Measurements from ENCODE around the gene ARMC9.
"Not testable (repeated sequence)": the region's sequence is repeated elsewhere in the genome, so short reads cannot be mapped to it uniquely, and the experiment has no call there.

ARMC9 gene

DNA sequence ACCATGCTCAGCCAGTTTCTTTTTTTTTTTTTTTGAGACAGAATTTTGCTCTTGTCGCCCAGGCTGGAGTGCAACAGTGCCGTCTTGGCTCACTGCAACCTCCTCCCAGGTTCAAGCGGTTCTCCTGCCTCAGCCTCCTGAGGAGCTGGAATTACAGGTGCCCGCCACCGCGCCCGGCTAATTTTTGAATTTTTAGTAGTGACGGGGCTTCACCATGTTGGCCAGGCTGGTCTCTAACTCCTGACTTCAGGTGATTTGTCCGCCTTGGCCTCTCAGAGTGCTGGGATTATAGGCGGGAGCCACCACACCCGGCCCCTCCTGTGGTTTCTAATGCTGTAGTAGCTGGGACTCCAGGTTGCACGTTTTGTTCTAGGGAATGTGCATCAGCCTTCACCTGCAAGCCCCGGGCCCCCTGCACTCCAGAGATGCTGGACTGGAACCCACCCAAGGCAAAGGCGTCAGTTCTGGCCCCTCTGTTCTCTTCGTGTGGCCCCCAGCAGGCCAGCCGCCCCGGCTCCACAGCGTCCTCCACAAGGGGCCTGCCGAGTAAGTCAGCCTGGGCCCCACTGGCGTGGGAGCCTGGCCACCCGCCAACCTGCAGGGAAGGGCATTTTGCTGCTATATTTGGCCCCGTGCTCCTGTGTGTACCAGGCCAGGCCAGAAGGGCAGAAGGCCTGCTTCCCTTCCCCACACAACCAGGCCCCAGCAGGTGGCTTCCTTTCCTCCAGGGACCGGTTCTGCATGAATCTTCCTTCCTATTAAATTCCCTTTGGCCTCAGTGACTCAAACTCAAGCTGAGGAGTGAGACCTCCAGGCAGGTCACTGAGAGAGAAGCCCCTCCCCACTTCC, 171.4 kb downstream of the ARMC9 start:
- DNase-seq: no peak

DNA sequence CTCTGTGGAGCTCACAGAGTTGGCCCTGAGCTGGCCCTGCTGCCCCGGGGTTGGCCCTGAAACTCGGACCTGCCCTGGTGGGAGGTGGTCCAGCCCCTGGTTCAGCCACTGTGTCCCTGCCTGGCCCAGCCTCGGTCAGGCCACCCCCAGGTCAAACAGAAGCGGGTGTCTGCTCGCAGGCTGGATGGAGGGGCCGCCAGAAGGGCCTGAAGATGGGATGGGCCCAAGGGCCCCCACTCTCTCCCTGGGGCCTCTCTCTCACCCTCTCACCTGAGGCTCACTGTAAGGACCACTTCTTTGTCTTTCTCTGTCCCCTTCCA, 172.0 kb downstream of the ARMC9 start:
- no peak for DNase-seq

DNA sequence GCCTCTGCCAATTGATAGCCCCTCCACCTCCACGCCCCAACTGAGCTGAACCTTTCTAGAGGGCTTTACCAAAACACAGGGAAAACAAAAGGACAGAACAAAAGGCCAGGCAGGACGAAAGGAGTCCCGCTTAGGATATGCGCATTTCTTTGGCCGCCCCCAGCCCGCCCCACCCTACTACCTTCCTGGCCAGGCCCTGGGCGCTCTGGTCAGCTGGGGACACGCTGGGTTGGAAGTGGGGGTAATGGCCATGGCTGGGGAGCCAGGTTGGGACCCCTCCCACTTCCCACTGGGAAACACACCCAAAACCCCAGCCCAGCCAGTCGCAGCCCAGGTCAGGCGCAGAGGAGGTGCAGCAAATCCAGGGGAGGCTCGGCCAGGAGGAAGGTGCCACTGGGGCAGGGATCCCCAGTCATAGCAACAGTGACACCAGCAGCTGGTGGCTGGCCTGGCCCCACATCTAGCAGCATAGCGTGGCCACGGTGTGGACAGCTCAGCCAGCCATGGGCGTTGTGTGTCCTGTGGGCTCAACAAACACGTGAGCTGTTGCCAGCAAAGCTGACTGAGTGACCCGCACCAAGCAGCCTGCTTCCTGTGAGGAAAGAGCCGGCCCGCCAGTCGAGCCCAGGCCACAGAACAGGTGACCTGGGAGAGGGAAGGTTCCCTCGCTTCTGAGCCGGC, 172.5 kb downstream of the ARMC9 start:
- DNase-seq: no peak

DNA sequence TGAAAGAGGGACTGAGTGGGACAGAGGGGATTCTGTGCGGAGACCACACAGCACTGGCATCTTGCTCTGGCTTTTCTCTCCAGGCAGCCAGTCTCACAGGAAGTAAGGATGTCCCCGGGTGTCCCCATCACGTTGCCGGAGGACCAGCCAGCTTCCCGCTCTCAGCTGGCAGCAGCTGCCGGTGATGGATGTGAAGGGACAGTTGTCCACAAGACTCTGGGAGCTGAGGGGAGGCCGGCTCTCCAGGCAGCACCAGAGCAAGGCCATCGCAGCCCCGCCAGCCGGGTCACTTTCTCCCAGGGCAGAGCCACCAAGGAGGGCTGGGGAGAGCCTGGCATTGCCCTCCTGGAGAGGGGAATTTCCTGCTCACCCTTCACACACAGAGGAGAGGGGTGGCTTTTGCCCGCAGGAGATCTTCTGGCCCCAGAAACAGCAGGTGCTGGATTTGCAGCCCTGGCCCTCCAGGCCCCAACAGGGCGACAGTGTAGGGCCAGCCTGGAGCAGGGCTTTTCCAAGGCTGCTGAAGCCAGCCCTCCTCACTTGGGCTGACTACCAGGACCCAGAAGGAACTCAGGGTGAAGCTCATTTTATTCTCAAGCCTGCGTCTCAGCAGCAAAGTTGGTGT, 173.1 kb downstream of the ARMC9 start:
- no peak for DNase-seq

DNA sequence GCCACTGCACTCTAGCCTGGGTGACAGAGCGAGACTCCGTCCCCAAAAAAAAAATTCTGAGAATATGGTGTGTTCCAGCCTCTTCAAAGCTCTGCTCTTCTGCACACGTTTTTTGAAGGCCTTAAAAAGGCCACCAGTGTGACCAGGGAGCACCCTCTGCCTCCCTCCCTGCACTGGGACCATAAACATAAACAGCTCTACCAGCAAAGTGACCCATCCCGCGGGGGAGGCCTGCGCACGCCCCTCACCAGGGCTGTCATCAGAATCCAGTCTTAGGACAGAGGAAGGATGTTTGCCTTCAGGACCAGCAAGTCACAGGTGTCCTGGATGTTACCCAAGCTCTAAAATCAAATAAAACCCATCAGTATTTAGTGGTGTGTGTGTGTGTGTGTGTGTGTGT, 173.9 kb downstream of the ARMC9 start:
- DNase-seq: no peak

DNA sequence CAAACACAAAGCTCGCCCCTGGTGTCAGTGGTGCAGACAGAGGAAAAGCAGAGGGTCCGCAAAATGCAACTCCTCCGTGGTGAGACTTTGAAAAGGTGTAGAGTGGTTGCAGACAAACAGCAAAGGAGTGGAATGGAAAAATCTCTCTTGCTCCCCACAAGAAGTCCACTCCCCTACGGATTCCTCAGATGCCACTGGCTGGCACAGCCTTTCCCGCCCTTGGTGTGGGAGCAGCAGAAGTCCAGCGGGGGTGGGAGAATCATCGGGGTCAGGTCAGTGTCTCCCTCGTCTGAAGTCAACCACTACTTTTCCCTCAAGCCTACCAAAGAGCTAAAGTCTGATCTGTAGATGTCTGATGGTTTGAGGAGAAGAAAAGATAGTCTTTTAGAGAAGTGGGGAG, 174.8 kb downstream of the ARMC9 start:
- no peak for DNase-seq

DNA sequence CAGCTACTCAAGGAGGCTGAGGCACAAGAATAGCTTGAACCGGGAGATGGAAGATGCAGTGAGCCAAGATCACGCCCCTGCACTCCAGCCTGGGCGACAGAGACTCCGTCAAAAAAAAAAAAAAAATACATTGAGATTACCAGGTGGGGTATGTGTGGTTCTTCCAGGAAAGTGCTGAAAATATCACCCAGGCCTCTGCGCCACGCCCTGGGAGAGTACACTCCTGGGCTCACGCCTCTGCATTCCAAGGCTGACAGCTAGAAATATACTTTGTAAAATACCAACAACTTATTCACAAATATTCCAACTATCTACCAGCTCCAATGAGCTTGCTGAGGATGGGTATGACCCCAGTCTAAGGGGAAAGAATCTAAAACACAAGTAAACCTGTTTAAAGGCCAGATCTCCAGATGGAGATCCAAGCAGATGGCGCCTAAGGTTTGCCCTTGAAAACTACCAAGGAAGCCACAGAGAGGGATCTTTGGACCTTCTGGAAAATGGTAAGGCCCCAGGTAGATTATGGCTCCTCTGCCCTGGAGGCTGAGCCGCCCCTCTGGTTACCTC, 175.4 kb downstream of the ARMC9 start:
- no peak for DNase-seq

DNA sequence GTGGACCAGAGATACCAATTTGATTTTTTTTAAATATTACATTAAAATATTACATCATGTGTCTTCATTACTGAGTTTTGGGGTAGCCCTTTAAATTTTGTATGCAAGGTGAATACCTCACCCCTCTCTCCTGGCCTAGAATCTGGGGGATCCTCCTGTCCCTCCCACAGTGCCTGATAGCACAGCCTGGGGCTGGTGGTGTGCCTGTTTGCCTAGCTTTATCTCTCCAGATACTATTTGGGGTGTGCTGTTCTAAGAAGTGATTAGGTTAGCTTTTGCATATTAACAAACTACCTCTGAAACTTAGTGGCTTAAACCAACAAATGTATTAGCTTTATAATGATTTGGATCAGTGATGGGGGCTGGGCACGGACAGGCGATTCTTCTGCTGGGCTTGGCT, 176.3 kb downstream of the ARMC9 start:
- no peak for DNase-seq

DNA sequence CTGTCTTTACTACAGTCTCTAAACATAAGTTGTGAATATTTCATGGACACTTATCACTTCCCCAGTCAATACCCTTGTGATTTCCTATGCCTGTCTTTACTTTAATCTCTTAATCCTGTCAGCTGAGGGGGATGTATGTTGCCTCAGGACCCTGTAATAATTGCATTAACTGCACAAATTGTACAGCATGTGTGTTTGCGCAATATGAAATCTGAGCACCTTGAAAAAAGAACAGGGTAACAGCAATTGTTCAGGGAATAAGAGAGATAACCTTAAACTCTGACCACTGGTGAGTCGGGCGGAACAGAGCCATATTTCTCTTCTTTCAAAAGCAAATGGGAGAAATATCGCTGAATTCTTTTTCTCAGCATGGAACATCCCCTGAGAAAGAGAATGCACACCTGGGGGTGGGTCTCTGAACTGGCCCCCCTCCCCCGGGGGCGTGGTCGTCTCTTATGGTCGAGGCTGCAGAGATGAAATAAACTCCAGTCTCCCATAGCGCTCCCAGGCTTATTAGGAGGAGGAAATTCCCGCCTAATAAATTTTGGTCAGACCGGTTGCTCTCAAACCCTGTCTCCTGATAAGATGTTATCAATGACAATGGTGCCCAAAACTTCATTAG, 177.7 kb downstream of the ARMC9 start:
- DNase-seq: not testable (repeated sequence)

DNA sequence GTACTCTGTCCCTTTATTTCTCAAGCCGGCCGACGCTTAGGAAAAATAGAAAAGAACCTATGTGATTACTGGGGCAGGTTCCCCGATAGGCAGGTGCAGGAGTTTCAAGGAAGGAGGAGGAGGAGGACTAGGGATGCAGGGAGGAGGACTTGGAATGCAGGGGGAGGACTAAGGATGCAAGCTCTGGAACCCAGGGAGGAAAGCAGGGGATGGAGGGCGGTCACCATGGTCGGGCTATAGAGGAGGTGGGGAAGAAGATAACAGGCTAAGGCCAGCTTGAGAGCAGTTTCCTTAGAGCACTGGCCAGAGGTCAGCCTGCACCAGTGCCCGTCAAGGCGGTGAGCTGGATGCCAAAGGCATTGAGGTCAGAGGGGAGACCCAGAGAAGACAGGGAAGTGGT, 178.4 kb downstream of the ARMC9 start:
- DNase-seq: no peak

DNA sequence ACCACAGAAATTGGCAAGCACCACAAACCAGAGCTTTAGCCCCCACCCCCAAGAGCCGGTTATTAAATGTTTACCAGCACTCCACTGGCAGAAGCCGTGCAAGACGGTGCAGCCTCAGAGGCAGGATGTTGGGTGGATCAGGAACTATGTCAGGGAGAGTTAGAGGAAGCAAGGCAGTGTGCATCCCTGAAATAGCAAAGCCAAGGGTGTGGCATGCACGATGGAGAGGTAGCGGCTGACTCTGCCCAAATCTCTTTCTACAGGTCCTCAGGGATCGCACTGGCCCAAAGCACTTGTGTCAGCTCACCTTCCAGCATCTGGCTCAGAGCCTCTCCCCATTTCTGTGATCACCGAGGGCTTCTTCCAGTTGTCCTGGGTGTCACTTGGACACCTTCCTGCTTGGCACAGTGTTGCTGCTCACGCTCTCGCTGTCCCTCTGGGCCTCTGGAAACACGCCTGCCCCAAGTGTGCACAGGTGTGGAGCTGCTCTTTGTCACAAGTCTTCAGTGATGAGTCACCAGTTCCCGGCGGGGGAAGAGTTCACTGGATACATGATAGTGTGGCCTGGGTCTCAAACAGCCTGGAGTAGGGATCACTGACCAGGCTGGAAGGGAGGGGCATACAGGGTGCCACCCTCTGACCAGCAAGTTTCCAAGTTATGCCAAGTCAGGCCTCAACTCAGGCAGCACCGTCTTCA, 179.7 kb downstream of the ARMC9 start:
- DNase-seq: no peak

DNA sequence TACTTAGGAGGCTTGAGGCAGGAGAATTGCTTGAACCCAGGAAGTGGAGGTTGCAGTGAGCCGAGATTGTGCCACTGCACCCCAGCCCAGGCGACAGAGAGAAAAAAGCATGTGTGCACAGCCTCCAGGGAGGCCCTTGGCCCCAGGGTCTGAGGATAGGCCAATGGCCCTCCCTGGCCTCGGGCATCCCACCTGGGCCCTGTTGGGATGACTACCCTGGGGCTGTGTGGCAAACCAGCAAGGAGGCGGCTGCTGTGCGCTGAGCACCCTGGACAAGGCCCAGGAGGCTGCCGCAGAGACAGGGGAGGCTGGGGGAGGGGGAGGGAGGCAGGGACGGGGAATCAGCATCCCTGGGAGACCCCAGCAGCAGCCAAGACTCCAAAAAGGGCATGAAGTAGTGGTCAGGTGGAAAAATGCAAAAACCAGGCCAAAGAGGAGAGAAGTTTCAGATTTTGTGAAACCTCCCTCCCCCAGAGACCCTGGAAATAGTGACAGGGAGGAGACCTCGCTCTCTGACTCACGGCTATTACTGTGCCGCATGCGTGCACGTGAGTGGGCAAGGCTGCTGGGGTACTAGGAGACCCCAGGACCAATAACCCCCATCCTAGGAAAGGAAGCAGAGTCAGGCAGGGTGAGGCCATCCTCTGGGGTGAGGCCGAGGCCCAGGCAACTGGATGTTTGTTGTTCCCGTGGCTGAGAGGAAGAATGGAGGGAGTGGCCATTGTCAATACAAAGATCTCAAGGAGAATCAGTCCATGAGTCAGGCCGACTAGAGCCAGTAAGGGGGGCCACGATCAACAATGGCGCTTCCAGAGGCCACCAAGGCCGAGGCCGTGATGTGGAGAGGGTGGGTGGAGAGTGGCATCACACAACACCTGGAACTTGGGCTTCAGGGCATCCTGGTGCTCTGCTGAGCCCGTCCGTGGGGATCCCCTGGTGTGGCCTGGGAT, 181.1 kb downstream of the ARMC9 start:
- no peak for DNase-seq

DNA sequence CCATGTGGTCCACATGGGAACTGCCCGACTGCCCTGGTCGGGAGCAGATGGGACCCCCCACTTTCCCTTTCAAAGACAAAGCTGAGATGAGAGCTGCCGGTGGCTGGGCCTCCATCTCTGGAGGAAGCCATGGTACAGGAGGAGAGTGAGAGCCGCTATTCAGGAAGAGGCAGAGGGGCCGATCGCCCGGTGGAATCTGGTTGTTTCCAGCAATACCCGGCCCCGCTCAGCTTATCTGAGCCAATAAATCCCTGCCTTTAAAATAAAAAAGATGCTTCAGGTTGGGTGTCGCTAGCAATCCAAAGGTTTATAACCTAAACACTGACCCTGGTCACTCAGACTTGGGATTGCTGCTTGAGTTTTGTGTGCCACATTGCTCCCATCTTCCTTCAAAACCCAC, 181.9 kb downstream of the ARMC9 start:
- DNase-seq: no peak

DNA sequence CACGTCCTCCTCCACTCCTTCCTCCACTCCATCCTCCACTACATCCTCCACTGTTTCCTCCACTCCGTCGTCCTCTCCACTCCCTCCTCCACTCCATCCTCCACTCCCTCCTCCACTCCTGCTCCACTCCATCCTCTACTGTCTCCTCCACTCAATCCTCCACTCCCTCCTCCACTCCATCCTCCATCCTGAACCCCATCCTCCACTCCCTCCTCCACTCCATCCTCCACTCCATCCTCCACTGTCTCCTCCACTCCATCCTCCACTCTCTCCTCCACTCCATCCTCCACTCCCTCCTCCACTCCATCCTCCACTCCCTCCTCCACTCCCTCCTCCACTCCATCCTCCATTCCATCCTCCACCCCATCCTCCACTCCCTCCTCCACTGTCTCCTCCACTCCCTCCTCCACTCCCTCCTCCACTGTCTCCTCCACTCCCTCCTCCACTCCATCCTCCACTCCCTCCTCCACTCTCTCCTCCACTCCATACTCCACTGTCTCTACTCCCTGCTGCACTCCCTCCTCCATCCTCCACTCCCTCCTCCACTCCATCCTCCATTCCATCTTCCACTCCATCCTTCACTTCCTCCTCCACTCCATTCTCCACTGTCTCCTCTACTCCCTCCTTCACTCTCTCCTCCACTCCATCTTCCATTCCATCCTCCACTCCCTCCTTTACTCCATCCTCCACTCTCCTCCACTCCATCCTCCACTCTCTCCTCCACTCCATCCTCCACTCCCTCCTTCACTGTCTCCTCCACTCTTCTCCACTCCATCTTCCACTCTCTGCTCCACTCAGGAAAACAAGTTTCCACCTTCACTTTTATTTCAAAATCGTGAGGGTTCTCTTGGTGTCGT, 182.8 kb downstream of the ARMC9 start:
- DNase-seq: no peak

DNA sequence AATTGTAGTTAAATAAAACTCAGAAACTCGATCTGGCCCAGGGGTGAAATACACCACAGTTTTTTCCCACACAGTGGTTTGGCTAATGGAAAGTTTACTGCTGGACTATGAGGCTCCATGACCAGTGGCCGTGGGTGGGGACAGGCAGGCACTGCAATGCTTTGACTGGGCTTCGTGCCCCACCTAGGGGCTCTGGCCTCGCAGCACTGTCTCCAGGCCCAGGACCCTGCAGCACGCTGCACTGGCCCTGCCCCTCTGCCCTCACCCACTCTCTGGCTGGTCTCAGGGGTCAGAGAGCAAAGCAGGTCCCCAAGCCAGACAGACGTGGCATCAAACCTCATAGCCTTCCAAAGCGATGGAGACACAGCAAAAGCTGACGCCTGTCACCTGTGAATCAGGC, 183.7 kb downstream of the ARMC9 start:
- no peak for DNase-seq

DNA sequence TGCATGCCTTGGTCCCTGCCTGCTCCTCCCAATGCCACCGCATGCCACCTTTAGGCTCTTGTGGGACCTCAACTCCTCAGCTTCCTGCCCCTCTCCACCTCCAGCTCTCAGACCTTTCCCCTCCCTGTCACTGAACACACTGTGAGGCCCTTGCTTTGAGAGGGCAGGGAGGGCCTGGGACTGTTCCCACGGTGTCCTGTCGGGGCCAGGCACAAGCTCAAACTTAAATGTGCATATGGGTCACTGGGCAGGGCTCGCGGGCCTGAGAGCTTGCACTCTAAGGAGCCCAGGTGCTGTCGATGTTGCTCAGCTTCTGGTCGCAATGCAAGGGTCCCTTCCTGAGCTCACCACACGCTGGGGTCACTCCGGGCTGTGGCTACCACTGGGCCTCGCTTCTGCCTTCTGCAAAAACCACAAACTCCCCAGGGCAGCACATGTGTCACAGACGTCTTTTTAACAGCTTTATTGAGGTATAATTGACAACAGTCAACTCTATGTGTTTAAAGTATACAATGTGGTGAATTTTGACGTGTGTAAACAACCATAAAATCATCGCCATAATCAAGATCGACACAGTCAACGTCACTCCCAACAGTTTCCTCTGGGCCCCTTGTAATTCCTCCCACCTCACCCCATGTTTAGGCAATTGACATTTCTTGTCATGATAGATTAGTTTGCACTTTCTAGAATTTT, 185.1 kb downstream of the ARMC9 start:
- DNase-seq: no peak

DNA sequence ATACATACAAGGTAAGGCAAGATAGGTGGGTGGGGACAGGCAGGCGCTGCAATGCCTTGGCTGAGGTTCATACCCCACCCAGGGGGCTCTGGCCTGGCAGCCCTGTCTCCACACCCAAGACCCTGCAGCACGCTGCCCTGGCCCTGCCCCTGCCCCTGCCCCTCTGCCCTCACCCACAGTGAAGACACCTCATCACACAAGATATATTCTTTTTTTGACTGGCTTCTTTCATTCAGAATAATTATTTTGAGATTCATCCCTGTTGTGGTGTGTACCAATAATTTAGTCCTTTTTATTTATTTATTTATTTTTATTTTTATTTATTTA, 185.6 kb downstream of the ARMC9 start:
- no peak for DNase-seq

DNA sequence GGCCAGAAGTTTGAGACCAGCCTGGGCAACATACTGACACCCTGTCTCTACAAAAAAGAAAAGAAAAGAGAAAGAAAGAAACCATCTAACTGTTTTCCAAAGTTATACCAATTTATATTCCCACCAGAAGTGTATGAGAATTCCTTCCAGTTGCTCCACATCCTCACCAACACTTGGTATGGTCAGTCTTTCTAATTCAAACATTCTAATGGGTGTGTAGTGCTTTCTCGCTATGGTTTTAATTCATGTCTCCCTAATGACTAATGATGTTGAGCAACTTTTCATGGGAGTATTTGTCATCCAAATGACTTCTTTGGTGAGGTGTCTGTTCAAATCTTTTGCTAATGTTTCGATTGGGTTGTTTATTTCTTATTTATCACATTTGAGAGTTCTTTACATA, 186.5 kb downstream of the ARMC9 start:
- DNase-seq: no peak

DNA sequence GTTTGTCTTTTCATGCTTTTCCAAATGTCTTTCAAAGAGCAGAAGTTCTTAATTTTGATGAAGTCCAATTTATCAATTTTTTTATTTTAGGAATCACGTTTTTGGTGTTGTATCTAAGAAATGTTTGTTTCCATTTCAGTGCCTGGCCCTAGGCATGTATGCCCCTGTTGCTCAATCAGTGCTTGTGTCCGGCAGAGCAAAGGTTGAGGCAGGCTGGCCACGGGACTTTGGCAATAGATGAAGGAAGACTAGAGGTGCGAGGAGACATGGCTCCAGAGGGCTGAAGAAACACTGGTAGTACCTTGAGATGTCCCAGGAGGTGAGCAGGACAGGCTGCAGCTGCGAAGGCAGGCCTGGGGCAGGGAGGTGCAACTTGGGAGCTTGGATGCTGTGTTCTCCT, 187.0 kb downstream of the ARMC9 start:
- DNase-seq: no peak

DNA sequence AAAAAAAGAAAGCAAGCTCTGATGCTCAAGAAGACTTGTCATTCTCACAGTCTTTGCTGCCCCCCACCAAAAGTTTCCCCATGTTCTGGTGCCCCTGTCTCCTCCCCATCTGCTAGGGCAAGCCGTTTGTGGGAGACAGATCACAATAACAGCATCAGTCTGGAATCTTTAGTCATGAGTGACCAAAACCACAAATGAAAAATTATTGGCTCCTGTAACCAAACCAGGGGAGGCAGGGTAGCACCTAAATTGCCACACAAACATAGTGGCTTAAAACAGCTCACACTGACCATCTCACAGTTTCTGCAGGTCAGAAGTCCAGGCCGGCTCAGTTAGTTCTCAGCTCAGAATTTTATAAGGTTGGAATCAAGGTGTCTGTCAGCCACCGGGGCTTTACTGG, 188.0 kb downstream of the ARMC9 start:
- DNase-seq: no peak

Data from cerebellar nuclear complex (tissue), 1 donor.